ENCODE data around the gene DISC1.

The DISC1 gene

GRCh38 chr1:231818337-231818736 lies 191.7 kb downstream of the DISC1 start:
- DNase-seq (ENCODE audit: low spot score): no peak

GRCh38 chr1:231821281-231821680 lies 194.7 kb downstream of the DISC1 start:
- DNase-seq (ENCODE audit: low spot score): no peak

DNA sequence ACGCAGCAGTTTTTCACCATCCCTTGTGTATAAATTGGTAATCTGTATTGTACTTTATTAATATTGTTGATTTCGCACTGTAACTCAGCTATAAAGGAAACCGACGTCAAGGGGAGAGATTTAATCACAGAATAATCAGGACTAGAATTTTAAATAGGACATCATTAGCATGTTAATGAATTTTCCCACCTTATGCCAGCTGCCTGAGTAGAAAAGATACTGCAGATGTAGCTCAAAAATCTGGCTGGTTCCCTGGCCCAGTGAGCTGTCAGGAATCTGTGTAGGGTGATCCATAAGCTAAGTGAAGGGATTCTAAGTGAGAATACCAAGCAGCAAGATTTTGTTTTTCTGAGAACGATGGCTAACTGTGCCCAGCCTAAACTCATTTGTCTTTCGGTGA lies 195.5 kb downstream of the DISC1 start:
- DNase-seq (ENCODE audit: low spot score): no peak

GRCh38 chr1:231826566-231826965 lies 200.0 kb downstream of the DISC1 start:
- no peak for DNase-seq (ENCODE audit: low spot score)

DNA sequence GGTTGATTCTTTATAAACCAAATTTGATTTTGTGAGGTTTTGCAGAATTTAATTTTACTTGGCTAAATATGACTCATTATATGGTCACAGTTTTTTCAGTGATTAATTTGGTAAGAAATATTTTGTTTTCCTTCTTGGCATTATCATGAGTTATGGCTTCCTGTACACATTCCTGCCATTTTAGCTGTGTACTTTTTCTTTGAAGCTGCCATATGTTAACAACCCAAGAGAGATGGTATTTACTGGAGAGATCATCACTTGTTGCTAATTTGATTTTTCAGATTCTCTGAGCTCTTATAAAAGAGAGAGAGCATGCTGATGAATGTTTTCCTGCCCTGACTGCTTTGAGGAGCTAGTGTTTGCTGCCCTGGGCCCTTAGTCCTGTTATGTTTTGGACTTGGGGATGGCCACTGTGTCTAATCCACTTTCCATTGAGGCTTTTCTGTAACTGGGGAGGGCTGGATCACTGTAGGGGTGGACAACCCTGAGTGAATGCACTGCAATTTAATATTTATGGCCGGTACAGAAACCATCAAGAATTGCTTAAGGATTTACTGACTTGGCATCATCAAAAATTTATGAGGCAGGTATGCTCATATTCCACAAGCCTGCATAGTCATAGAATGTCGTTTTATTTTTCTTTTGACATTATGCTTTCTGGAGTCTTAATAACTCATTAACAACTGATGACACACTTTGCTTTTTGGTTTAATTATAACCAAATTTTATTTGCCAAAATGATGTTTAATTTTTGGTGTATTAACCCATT lies 200.9 kb downstream of the DISC1 start:
- no peak for DNase-seq (ENCODE audit: low spot score)

DNA sequence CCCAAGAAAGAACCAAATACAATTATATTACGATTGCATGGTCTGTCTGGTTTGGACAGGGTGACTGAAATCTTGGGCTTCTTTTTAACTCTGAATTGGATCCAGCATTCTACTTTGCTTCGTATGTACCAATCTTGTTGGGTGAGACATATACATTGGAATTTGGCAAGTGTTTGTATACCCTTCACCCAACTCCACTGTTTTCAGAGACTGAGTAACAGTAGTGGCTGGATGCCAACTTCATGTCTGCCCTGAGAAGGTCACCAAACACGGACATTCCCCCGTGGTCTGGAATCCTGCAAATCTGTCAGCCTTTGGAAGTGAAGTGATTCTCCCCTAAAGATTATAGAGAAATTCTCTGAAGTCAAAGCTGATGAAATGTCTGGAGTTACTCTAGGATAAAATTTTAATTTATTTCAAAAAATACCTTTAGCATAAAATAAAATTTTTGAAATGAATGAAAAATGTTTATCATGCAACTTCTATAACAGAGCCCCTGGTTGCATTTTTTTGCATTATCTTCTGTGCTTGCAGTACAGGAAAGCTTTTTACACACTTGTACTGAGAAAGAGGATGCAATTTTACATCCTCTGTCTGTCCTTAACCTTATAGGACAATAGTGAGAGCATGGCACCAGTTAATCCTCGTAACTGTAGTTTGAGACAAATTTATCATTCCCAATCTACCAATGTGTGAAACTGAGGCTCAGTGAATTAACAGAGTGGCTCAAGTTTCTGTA lies 201.8 kb downstream of the DISC1 start:
- DNase-seq (ENCODE audit: low spot score): no peak

- no peak for DNase-seq (ENCODE audit: low spot score)
Measured at GRCh38 chr1:231829332-231829731, 202.7 kb downstream of the DISC1 start.

- DNase-seq (ENCODE audit: low spot score): no peak
Measured at GRCh38 chr1:231836227-231836893, 209.8 kb downstream of the DISC1 start.

- DNase-seq (ENCODE audit: low spot score): no peak
Measured at GRCh38 chr1:231838521-231838920, 211.9 kb downstream of the DISC1 start.

DNA sequence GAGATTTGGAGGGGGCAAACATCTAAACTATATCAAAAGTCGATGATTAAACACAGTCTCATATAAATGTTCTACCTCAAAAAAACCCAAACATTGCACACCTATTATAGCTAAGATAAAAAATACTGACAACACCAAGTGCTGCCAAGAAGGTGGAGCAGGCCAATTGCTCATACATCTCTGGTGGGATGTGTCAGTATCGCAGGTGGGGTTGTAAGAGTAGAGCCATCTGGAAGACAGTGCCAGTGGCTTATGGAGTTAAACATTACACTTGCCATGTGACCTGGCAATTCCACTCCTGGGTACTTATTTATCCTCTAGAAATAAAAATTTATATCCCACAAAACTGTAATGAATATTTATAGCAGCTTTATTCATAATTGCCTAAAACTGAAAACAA lies 213.4 kb downstream of the DISC1 start:
- DNase-seq (ENCODE audit: low spot score): no peak

DNA sequence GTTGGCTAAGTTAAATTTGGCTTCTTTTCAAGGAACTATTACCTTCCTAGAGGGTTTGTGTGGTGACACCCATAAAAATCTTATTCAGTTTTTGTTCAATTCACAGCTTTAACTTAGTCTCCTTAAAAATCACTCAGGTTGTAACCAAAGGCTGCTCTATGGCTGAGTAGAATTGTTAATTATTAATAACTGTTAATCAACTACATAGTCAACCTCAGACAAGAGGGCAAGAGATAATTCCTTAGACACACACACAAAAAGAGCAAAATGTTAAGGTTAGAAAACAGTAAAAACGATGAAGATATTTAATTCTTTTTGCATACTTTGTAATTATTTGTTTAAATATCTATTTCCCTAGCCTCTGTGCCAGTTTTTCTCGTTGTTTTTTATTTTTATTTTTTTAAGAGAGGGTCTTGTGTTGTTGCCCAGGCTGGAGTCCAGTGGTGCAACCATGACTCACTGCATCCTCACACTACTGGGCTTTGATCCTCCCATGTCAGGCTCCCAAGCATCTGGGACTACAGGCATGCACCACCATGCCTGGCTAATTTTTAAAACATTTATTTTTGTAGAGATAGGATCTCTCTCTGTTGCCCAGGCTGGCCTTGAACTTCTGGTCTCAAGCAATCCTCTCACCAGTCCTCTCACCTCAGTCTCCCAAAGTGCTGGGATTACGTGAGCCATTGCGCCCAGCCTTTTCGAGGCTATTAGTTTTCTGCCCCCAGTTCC lies 215.2 kb downstream of the DISC1 start:
- DNase-seq (ENCODE audit: low spot score): no peak

DNA sequence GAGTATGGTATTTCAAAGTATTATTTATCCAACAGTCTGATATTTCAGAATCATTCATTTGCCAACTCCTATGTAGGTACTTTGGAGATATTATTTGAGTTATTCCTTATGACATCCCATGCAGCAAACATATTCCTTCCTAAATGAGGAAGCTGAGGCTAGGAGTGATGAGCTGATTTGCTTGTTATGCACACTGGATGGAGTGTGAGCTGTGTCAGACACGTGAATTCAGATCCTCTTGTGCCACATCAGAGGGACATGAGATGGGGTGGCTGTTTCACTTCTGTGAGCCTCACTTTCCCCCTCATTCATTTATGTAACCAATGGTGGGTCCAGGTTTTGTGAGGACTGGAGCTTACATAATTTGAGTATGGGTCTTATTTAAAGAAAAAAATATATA lies 215.9 kb downstream of the DISC1 start:
- no peak for DNase-seq (ENCODE audit: low spot score)

- DNase-seq (ENCODE audit: low spot score): no peak
Measured at GRCh38 chr1:231844986-231845502, 218.5 kb downstream of the DISC1 start.

DNA sequence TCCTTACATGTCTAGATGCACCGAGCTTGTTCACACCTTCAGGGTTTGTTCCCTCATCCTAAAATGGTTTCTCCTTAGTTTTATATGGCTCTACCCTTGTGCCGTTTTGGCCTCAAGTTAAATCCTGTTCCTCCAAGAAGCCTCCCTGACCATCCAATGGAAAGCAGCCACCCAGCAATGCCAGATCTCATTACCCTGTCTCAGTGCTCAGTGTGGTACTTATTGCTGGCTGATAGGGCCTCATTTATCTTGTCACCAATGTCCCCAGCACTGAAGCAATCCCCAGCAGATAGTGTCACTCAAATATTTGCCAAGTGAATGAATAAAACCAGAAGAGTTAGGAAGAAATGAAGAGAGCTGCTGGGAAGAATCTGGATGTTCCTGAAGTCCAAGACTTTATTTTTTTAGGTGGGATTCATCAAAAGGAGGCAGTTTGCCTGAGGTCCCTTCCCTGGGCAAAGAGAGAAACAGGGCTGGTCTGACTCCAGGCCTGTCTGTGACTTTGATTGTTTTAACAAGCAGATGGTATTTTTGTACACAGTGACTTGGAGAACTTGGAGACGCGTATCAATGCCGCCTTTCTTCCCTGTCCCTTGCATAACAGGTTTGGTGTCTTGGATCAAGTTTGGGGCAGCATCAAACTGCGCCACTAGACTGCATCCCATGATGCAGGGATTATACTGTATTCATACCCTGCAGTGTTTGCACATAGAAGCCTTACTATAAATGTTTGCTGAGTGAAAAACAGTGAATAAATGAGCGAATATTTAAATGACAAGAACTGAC lies 221.2 kb downstream of the DISC1 start:
- no peak for DNase-seq (ENCODE audit: low spot score)

GRCh38 chr1:231849981-231850380 lies 223.4 kb downstream of the DISC1 start:
- no peak for DNase-seq (ENCODE audit: low spot score)

- DNase-seq (ENCODE audit: low spot score): no peak
Measured at GRCh38 chr1:231850786-231851185, 224.2 kb downstream of the DISC1 start.

- no peak for DNase-seq (ENCODE audit: low spot score)
Measured at GRCh38 chr1:231853588-231854207, 227.1 kb downstream of the DISC1 start.

- DNase-seq (ENCODE audit: low spot score): no peak
Measured at GRCh38 chr1:231855361-231855760, 228.8 kb downstream of the DISC1 start.

DNA sequence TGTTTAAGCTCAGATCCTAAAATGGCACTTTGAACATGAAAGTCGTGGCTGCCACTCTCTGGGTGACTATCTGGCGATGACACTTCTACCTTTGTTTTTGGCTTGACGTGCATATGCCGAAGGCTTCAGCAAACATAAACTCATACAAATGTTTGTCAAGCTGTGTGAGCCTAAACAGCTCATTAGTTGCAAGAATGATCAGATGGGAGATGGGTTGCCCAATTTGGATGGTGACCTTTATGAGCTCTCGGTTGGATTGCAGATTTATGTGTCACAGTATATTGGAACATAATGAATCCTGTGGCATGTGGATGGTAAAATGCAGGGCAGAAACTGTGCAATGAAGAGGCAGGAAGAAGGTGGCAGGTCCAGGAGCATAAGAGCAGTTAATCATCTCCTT lies 229.3 kb downstream of the DISC1 start:
- no peak for DNase-seq (ENCODE audit: low spot score)

- DNase-seq (ENCODE audit: low spot score): no peak
Measured at GRCh38 chr1:231856426-231856825, 229.8 kb downstream of the DISC1 start.

GRCh38 chr1:231856894-231857293 lies 230.3 kb downstream of the DISC1 start:
- DNase-seq (ENCODE audit: low spot score): no peak

Measured in D341Med (cell line).